GM12878 (cell line): ENCODE results near the gene PMEL. TPM values are rescaled to one million over a fixed set of nuclear protein-coding genes. Genes with fewer than 3 reads are reported as not detected.

Experiments
- ATAC-seq: fragments of 200-7000 bp; cut with Tn5 transposase; 3 replicates; pipeline ENCODE4 v1.9.1; 2020; ENCODE audit warnings: mild to moderate bottlenecking, moderate library complexity
- BruUV-seq: library from RNA; stranded (reverse); fragments of 400-500 nt; replicated peaks from 2 replicates; lab custom pipeline; 2021; lab: Mats Ljungman, UMichigan
- CTCF ChIA-PET: fragments of 300-600 bp; sonication (Branson Sonifier 250); formaldehyde crosslinking; extraction: SDS; loops from one replicate; lab custom pipeline; 2021; ENCODE audit warnings: inconsistent platforms; lab: Yijun Ruan, JAX
- POLR2A ChIA-PET: fragments of 350-600 bp; formaldehyde crosslinking; extraction: SDS; loops from one replicate; lab custom pipeline; 2021; ENCODE audit warnings: inconsistent platforms; lab: Charles Lee
- RAD21 ChIA-PET: fragments of 300-600 bp; sonication (Branson Sonifier 250); formaldehyde crosslinking; loops from one replicate; lab custom pipeline; 2023; ENCODE audit warnings: antibody characterized with exemption; ENCODE audit not compliant: unreplicated experiment; lab: Charles Lee
- SMC1A ChIA-PET: fragments of 300-600 bp; sonication (Branson Sonifier 250); formaldehyde crosslinking; loops from one replicate; lab custom pipeline; 2023; ENCODE audit not compliant: unreplicated experiment, uncharacterized antibody; lab: Charles Lee
- DNase-seq: peaks from one replicate; pipeline ENCODE4 v3.0.0-alpha.2; 2011; ENCODE audit warnings: low read depth, low spot score
- FAIRE-seq: peaks from 3 replicates; lab custom pipeline; 2011; peaks lifted over from hg19 to GRCh38; lab: Jason Lieb, UNC
- H2AFZ ChIP-seq: 2 replicates; pipeline ENCODE4 v1.6.0; 2011; ENCODE audit warnings: low read depth, low read length, control low read depth; ENCODE audit not compliant: control insufficient read depth
- H3K27ac ChIP-seq: 2 replicates; pipeline ENCODE4 v1.5.1; 2011; ENCODE audit warnings: control low read depth; ENCODE audit not compliant: control insufficient read depth, insufficient read depth
- H3K27me3 ChIP-seq, 2 experiments: replicated peaks in 1 of 2; 2 replicates each; pipeline versions ENCODE4 v1.6.0 to v1.6.1; 2011; ENCODE audit warnings: low read length in 1 of 2; ENCODE audit not compliant: control insufficient read depth in 2 of 2, insufficient read depth in 2 of 2
- H3K36me3 ChIP-seq, 2 experiments: 2 replicates each; pipeline ENCODE4 v1.5.1; 2011; ENCODE audit warnings: low read length in 1 of 2; ENCODE audit not compliant: control insufficient read depth in 2 of 2, insufficient read depth in 2 of 2
- H3K4me1 ChIP-seq: 2 replicates; pipeline ENCODE4 v1.6.1; 2011; ENCODE audit warnings: mild to moderate bottlenecking, low read length, moderate library complexity, mixed read lengths; ENCODE audit not compliant: control insufficient read depth, insufficient read depth
- H3K4me2 ChIP-seq: 2 replicates; pipeline ENCODE4 v1.6.0; 2011; ENCODE audit warnings: control low read depth; ENCODE audit not compliant: control insufficient read depth, insufficient read depth
- H3K4me3 ChIP-seq: fragments of 200-600 bp; sonication (generic); 2 replicates; pipeline ENCODE4 v1.5.1; 2016
- H3K79me2 ChIP-seq: 2 replicates; pipeline ENCODE4 v1.6.0; 2011; ENCODE audit warnings: low read length; ENCODE audit not compliant: control insufficient read depth, insufficient read depth
- H3K9ac ChIP-seq: 2 replicates; pipeline ENCODE4 v1.8.0; 2011; ENCODE audit warnings: low read length, control low read depth, mixed read lengths; ENCODE audit not compliant: control insufficient read depth, insufficient read depth
- H3K9me3 ChIP-seq: replicated peaks from 3 replicates; pipeline ENCODE4 v1.5.1; 2011; ENCODE audit warnings: mild to moderate bottlenecking, low read length; ENCODE audit not compliant: control insufficient read depth, insufficient read depth
- H4K20me1 ChIP-seq: 2 replicates; pipeline ENCODE4 v1.6.0; 2011; ENCODE audit not compliant: control insufficient read depth, insufficient read depth
- CHD2 ChIP-seq: IDR thresholded peaks from 2 replicates; pipeline ENCODE4 v1.6.1; 2011; ENCODE audit warnings: low read depth, low read length, improper control_type of control experiment, borderline replicate concordance
- EGR1 ChIP-seq, 2 experiments: IDR thresholded peaks; 1 replicate in 1 of 2; 2 replicates in 1 of 2; pipeline ENCODE4 v1.6.1; 2011 to 2012; ENCODE audit warnings: low read depth in 2 of 2, low read length in 2 of 2, borderline replicate concordance in 1 of 2, mild to moderate bottlenecking in 1 of 2, moderate library complexity in 1 of 2
- IKZF1 ChIP-seq: fragments of 450-650 bp; conservative IDR thresholded peaks from 2 replicates; pipeline ENCODE4 v1.6.1; 2017; ENCODE audit warnings: antibody characterized with exemption, mild to moderate bottlenecking
- PKNOX1 ChIP-seq: fragments of 450-650 bp; IDR thresholded peaks from 2 replicates; pipeline ENCODE4 v1.6.1; 2016; ENCODE audit warnings: mild to moderate bottlenecking
- RFX5 ChIP-seq: IDR thresholded peaks from 2 replicates; pipeline ENCODE4 v1.6.1; 2011; ENCODE audit warnings: low read depth, low read length, improper control_type of control experiment
- SMARCA5 ChIP-seq: fragments of 450-650 bp; IDR thresholded peaks from 2 replicates; pipeline ENCODE4 v1.6.1; 2017; ENCODE audit warnings: mild to moderate bottlenecking
- USF2 ChIP-seq: IDR thresholded peaks from 2 replicates; pipeline ENCODE4 v1.6.1; 2011; ENCODE audit warnings: low read depth, low read length, improper control_type of control experiment, borderline replicate concordance
- WGBS: methylation state at CpG from one replicate; pipeline ENCODE4 v1.1.6; 2016; ENCODE audit warnings: low lambda C conversion rate; ENCODE audit not compliant: insufficient replicate concordance, insufficient coverage; ENCODE audit errors: missing lambda C conversion rate; 5-methylcytosine and 5-hydroxymethylcytosine counted together
- in situ Hi-C: fragments of 300-500 bp; cut with MboI; formaldehyde crosslinking; loops from 9 replicates; pipeline ENCODE4 v1.14.3; 2018; ENCODE audit warnings: mixed read lengths
- intact Hi-C: fragments of 100-400 bp; cut with micrococcal nuclease; formaldehyde crosslinking; loops from one replicate; pipeline ENCODE4 v1.14.2; 2022; ENCODE audit not compliant: unreplicated experiment
- polyA plus RNA-seq, 11 experiments: library from polyadenylated mRNA; depleted of rRNA in 4 of 11; unstranded in 6 of 11; stranded (reverse) in 5 of 11; fragments of >200 nt; fragmentation: Nextera tagmentation in 4 of 11; fragmentation: Illumina TruSeq in 1 of 11; extraction: Ambion mirVana in 4 of 11; extraction: Trizol in 1 of 11; gene quantifications; 1 replicate in 1 of 11; 2 replicates in 10 of 11; pipeline versions ENCODE4 v1.2.1 to v1.2.3, GENCODE V29; 2011 to 2016; ENCODE audit warnings: inconsistent platforms in 2 of 11, missing spikeins in 2 of 11, low read depth in 1 of 11
- total RNA-seq, 4 experiments: library from RNA; depleted of rRNA in 3 of 4; stranded (reverse); fragments of >200 nt in 3 of 4; fragmentation: Illumina TruSeq in 1 of 4; extraction: Trizol in 1 of 4; gene quantifications; 2 replicates each; pipeline versions ENCODE4 v1.2.1 to v1.2.3, GENCODE V29; 2013 to 2021

The PMEL gene
- total and polyA plus RNA-seq, 10 of the 15 experiments (the other 5 are each of a cell fraction or from before 2014, with no cell fraction given): 0.32 to 1.6 (median 0.56) TPM

GRCh38 chr12:56007564-56008559 is 42.0 kb upstream of the PMEL start:
- in situ Hi-C loops: no loop called here
- no peak for DNase-seq
- H3K27ac ChIP-seq: peak overlapping the region; percentile 24; the same call in 1 of the 2 replicates
- peak overlapping the region; percentile 92 for H3K4me2 ChIP-seq
- SMC1A ChIA-PET: interaction anchor here (0.8 to 1.7 kb wide), 7 partner anchors 11 to 278 kb away, joined by 3 to 6 read pairs (median 3); partner anchors contain the start of genes ORMDL2, SARNP and SUOX
- TF ChIP-seq IKZF1: 0 out of 2 replicates have a peak, but pooled peaks have one; percentile 9
- no peak for TF ChIP-seq RFX5
- TF ChIP-seq PKNOX1: no peak
- TF ChIP-seq EGR1 (IDR thresholded peaks at IDR 0.05; ENCODE audit: borderline replicate concordance in 1 of 2, low read depth in 2 of 2, low read length in 2 of 2): peak in 1 of 2 experiments; percentile 81; a peak in 2 of 3 replicates
- TF ChIP-seq USF2: no peak
- no peak for TF ChIP-seq SMARCA5
- no peak for TF ChIP-seq CHD2
- TF ChIP-seq, all 136 proteins: peak for 2
- WGBS: 6% methylated on average over 21 of the region's 44 CpGs
- Histone ChIP-seq H3K79me2 (no peaks in the 10 kb centered on the region), H3K4me1 (no peaks in the 10 kb centered on the region), H2AFZ (peak overlapping the region; percentile 87), H3K4me3 (peak overlapping the region; percentile 79), H3K36me3 (no peaks in the 10 kb centered on the region; a peak in 1 of 4 replicates), H3K27me3 (no peaks in the 10 kb centered on the region), H3K9ac (peak overlapping the region; percentile 59), H3K9me3 (no peaks in the 10 kb centered on the region), H4K20me1 (no peaks in the 10 kb centered on the region)
- FAIRE-seq (peak; percentile 41), ATAC-seq (peak; percentile 92)
- TSS peak; percentile 47 for BruUV-seq
- ChIA-PET CTCF (interaction anchor here (0.6 to 3.1 kb wide), 6 partner anchors 11 to 270 kb away, joined by 3 to 28 read pairs (median 8); partner anchors contain the start of gene SUOX), POLR2A (interaction anchor here (1.0 to 1.5 kb wide), 5 partner anchors 10 to 79 kb away, joined by 3 to 15 read pairs (median 4); partner anchors contain the start of genes DGKA, RAB5B and SUOX), RAD21 (interaction anchor here (0.6 to 2.8 kb wide), 4 partner anchors 11 to 182 kb away, joined by 4 to 25 read pairs (median 6); partner anchors contain the start of genes RAB5B and SUOX)
- intact Hi-C loops: no loop called here
